GM19328 (cell line): Measurements from ENCODE around the gene C1orf94.
"Not testable (repeated sequence)": the region's sequence is repeated elsewhere in the genome, so short reads cannot be mapped to it uniquely, and the experiment has no call there.

Experiments used
- ATAC-seq: cut with Tn5 transposase; IDR thresholded peaks from one replicate; pipeline ENCODE4 v1.9.1; 2021; ENCODE audit warnings: mild to moderate bottlenecking, moderate library complexity; ENCODE audit not compliant: unreplicated experiment

C1orf94 gene

DNA sequence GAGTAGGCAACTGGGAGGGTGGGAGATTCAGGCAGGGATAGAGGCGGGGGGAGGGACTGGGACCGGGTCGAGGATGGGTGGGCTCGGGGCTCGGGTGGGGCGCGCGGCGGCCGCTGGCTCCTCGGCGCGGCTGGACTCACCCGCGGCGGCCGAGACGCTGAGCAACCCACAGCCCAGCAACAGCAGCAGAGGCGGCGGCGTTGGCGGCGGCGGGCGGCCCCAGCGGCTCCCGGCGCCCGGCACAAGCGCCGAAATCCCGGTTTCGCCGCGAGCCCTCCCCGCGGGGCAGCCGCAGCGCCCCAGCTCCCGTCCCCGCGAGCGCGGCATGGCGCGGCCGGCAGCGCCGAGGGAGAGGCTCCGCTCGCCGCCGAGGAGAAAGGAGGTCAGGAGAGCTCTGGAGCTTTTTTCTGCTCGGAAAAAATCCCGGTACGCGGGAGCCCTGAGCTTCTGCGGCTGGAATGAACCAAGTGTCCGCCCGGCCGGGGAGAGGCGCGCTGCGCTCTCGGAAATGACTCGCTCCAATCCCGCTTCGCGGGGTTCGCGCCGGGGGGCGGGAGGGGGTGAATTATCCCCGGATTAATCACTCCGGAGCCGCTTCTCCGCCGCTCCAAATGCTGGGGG, 11.8 kb upstream of the C1orf94 start, which contains the start of gene CSMD2:
TSS of gene CSMD2 (minus strand) at position 460 of the 621 bp plus-strand sequence. CDS start at position 327, 133 bp downstream.
- ATAC-seq: no peak

DNA sequence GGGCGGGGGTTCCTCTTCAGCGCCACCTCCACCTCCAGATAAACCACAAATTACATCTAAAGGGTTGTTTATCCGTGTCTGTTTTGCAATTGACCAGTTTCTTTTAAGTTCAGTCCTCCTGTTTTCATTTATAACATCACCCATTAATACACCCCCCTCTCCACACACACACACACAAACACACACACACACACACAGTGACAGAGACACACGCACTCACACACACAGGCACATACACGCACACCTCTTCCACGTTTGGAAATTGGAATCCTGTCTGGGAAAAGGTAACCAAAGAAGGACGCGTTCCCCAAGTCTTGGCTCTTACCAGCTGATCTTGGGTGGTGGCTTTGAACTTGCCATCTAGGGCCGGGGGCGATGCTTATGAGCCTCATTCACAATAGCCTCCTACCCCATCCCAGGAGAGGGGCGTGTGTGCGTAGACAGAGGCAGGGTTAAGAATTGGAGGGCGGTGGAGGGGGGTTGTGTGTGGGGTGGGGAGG, 11.2 kb upstream of the C1orf94 start:
- no peak for ATAC-seq

GRCh38 chr1:34166191-34166624, 10.5 kb upstream of the C1orf94 start:
- ATAC-seq: no peak

DNA sequence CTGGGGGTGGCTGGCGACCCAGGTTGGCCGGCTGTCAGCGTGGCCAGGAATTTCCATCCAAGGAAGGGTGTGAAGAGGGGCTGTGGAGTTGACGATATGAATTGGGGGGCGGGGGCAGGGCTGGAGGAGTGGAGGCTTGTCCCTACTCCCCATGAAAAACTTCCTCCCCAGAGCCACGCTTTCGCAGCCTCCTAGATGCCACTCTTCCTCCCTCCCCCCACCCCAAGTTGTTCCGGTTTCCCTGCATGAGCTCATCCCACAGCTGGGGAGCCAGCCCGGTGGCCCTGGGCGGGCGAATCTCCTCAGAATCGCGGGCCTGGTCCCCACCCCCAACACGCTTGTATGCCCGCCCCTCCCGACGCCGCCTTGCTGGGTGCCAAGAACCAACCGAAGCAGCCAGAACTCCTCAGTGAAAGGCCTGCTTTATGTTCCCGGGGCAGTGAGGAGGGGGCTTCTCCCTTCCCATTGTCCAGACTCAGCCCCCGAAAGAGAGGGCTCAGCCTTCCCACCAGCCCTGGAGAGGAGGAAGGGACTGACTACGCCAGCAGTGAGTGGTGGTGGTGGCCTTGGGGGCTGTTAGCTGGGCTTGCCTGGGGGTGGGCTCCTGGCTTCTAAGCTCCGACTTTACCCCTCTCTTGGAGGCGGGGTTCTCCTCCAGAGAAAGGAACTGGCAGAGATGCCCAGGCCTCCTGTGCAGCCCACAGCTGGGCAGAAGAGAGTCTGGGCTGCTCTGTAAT, 9.9 kb upstream of the C1orf94 start:
- no peak for ATAC-seq

- no peak for ATAC-seq
Measured at GRCh38 chr1:34167389-34167788, 9.3 kb upstream of the C1orf94 start.

GRCh38 chr1:34175744-34176143, 963 bp upstream of the C1orf94 start:
- ATAC-seq: no peak

DNA sequence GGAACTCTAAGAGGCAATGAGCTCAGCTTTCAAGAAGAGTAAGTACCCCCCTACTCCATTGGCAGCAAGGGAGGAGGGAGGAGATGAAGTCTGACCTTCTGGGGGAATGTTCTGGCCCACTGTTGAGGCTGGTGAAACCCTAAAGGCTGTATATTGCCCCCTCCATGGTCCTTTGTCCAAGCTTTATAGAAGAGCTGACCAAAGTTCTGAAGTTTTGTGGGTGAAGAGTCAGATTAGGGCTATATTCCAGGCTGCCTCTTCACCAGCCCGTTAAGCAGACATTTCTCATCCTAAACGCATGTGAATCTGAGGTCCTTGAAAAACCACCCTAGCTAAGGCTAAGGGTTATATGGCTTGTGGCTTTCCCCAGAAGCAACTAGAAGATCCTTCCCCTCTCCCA, 1.4 kb downstream of the C1orf94 start:
- ATAC-seq: no peak

DNA sequence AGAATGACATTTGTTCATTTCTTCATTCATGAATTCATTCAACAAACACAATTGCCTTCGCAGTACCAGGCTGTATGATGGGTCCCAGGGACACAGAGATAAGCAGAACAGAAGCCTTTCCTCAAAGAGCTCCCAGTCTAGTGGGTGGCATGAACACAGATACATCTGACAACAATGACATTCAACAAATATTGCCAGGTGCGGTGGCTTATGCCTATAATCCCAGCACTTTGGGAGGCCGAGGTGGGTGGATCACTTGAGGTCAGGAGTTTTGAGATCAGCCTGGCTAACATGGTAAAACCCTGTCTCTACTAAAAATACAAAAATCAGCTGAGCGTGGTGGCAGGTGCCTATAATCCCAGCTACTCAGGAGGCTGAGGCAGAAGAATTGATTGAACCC, 6.7 kb downstream of the C1orf94 start:
- not testable (repeated sequence) for ATAC-seq

DNA sequence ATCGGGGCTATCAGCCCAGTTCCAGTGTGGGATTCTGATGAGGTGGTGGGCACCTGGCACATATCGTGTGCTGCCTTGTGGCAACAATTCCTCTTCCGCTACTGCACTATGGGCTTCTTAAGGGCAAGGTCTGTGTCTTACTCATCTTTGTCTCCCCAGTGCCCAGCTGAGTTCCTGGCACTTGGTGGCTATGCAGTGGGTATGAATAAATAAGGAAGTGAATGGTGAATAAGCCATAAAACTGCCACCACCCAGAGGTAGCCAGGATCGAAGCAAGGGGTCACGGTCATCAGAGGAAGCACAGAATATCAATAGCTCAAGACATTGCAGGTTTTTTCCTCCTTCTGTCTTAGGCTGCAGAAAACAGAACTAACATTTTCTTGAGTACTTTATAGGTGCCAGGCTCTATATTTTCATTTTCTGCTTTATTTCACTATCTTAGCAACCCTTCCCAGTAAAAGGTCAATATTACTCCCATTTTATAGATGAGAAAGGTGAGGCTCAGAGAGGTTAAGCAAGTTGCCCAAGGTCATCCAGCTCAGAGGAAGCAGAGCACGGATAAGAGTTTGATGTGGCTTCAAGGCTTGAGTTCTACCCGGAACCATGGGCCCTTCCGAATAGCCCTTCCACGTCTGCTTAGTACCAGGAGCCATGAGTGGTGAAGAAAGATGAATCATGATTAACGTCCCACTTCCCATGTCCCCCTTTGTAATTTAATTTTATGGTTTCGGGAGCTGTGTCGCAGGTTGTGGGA, 10.2 kb downstream of the C1orf94 start:
- no peak for ATAC-seq

DNA sequence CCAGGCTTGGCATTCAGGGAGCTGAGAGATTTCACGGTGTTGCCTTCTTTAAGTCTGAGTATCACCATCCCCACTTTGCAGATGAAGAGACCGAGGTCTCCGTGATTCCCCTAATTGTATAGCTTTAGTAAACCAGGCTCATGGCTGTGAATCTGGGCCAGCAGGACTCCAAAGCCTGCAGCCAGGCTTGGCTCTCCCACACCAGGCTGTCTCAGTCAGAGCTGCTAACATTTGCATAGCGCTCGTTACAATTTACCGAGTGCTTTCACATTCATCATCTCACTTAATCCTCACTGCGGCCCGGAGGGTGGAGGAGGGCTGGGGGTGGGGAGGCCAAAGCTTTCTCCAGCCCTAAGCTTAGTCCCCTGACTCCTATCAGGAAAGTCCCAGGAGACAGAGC, 11.7 kb downstream of the C1orf94 start:
- ATAC-seq: no peak

GRCh38 chr1:34188985-34189384, 12.3 kb downstream of the C1orf94 start:
- no peak for ATAC-seq

- ATAC-seq: no peak
Measured at GRCh38 chr1:34190692-34191091, 14.0 kb downstream of the C1orf94 start.

- ATAC-seq: no peak
Measured at GRCh38 chr1:34192621-34193020, 15.9 kb downstream of the C1orf94 start.

GRCh38 chr1:34199927-34200326, 23.2 kb downstream of the C1orf94 start:
- ATAC-seq: no peak

GRCh38 chr1:34212673-34213072, 36.0 kb downstream of the C1orf94 start:
- no peak for ATAC-seq

DNA sequence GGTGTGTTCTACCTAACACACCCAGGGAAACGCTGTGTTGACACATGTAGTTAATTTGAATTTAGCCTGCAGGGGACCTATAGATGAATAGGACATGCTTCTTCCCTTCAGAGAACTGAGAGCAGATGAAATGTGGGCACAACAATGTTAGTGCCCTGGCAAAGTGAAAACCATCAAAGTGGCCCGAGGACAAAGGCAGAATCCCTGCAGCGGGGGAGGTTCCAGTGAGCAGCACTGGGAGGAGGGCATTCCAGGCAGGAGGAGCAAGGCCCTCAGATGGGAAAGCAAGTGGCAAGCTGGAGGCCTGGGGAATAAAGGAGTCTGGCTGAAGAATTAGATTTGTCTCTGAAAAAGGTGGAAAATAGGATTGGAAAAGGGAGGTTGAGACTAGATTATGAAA, 37.2 kb downstream of the C1orf94 start:
- ATAC-seq: no peak

DNA sequence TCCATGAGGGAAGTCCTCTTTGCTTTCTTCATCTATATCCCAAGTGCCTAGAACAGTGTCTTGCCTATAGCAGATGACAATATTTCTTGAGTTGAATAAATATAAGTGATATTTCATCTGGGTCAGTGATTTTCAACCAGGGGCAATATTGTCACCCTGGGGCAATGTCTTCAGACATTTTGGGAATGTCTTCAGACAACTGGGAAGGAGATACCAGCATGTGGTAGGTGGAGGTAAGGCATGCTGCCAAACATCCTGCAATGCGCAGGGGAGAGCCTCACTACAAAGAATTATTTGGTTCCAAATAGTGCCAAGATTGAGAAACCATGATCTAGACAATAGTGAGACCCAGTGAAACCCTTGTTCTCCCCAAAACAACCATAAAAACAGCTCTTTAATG, 54.7 kb downstream of the C1orf94 start:
- ATAC-seq: no peak

- no peak for ATAC-seq
Measured at GRCh38 chr1:34235594-34235993, 58.9 kb downstream of the C1orf94 start.

DNA sequence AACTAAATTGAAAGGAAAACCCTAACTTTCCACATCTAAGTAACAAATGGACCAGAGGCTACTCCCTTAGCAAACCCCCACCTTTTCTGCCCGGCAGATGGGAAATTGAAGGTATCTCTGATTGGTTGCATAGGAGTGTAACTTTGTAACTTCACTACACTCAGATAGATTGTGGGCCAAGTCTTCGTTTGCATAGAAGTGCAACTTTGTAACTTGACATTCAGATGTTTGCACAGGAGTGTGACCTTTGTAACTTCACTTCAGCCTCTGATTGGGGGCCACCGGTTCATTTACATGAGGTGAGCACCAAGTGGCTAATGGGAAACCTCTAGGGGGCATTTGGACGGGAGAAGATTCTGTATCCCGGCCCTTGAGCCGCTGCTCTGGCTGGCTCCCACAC, 59.4 kb downstream of the C1orf94 start:
- ATAC-seq: no peak

DNA sequence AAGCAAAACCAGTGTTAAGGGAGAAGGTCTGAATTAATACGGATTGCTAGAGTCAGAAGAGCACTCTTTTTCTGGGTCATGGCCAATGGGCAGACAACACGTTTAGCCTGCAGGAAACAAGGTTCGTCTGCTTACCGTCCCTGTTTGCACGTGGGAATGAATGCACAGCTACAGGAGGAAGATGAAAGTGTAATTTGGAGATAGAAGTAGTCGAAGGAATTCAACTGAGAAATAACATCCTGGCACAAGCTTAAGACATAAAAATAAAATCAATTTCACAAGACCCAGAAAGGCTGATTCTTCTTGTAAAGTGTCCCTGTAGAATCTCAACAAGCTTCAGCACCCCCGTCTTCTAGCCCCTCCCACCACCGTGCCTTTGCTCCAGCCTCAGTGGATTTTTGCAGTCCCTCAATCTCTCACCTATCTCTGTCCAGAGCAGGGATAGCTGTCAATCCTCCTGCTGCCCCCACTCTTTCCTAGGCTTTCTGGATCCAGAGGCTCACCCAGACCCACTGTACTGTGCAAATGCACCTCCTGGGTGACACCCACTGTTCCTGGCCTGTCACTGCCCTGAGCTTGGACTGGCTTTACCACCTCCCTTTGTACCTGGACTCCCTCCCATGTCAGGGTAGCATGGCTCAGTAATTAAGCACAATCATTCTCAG, 60.6 kb downstream of the C1orf94 start:
- no peak for ATAC-seq

DNA sequence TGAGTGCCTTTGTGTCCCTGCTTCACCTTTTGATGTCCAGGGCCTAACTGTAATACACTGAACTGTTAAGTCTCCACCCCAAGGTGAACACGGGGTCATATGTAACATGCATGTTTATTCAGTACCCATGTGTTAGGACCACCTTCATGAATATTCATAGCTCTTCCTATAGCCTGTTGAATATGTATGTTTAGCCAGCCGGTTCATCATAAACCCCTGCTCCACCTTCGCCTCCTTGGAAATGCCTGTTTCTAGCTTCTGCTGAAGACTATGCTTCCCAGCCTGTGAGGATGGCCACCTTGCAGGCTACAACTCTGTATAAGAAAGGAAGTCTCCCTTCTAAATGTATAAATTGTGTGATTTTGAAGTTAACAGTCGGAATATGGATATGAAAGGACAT, 69.3 kb downstream of the C1orf94 start:
- ATAC-seq: no peak
